ENCODE data around the gene MYZAP.

Gene MYZAP

GRCh38 chr15:57631386-57632110 lies 39.8 kb downstream of the MYZAP start:
- DNase-seq: no peak

DNA sequence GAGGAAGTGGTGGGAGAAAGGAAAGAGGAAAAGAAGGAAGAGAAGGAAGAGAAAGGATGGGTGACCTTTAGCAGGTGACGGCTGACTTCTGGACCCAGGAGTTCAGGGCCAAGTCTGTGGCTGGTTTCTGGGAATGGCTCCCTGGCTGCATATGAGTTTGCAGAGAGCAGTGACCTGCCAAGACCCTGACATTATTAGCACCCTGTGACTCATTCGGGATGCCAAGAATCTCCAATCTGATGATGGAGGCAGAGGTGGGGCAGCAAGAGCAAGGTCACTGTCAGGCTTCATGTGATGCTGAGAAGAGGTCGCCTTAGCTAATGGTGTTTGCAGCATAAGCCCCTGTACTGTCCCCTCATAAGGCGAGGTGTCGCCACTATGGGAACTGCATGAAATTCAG lies 42.6 kb downstream of the MYZAP start:
- DNase-seq: no peak

DNA sequence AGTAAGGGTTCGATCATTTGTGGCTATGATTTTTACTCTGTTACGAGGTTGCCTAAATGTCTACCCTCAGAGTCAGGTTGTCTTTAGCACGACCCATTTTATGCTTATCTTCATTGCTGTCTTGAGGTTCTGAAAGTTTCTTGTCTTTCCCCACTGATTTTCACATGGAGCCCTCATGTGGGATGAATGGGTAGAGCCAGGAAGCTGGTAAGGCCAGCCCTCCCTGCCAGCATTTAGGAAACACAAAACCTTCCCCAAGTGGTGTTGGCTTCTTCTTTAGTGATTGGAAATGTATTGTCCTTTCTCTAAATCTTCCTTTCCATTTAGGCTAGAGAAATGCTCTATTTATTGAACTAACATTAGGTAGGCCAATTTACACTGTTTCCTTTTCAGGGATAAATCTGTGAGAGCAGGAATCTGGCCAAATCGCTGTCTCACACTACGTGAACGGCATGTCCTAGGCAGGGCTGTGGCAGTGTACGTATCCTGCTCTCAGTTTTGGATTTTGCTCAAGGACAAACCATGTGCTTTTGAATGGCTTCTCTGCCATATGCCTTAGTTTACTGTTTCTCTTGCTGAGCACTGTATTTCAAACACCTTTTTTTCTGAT lies 43.7 kb downstream of the MYZAP start:
- no peak for DNase-seq

GRCh38 chr15:57637846-57638245 lies 46.1 kb downstream of the MYZAP start:
- DNase-seq: no peak

GRCh38 chr15:57639306-57639705 lies 47.6 kb downstream of the MYZAP start:
- no peak for DNase-seq

DNA sequence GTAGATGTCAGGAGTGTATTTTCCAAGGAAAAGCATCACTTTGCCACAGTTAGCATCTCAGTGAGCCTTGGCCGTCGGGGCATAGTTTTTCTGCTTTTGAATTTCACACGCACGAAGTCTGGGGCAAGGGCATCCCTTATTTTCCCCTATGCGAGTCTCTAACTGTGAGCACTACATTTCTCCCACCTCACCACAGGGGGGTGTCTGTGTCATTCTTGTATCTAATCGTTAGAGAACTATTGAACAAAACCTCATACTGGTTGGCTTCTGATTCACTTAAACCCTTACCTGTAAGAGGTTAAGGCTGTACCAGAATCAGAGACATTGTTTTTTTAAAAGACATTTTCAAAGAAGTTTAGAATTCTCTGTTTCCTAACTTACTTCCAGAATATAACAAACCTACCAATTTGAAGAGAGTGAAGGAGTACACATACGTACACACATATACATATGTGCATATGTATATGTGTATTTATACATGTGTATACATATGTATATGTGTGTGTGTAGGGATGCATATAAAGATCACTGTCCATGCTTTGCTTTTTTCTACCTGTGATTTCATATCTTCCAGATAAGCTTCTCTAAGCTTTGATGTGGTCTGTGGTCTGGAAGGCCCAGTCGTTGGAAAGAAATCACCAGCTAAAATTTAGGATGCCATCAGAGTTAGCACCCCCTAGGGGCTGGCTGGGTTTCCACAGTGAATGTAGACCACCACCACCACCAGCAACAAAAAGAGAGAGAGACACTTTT lies 49.4 kb downstream of the MYZAP start:
- no peak for DNase-seq

- DNase-seq: no peak
These were observed 52.1 kb downstream of the MYZAP start for GRCh38 chr15:57643826-57644225.

- DNase-seq: no peak
These were observed 54.4 kb downstream of the MYZAP start for GRCh38 chr15:57646087-57646486.

- DNase-seq: no peak
These were observed 55.5 kb downstream of the MYZAP start for GRCh38 chr15:57647071-57647790.

DNA sequence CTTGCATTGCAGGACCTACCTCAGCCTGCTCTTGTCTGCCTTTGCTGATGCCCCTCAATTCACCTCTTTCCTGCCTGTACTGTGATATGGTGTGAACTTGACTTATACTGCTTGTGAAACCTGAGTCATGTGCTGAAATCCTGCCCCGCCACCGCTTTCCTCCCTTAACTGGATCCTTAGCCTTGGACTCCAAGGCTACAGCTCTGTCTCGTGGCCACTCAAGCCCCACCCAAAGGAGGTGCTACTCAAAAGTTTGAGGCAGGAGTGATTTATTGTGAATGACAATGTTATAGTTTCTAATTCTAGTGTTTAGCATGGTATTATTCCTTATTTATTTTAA lies 56.1 kb downstream of the MYZAP start:
- DNase-seq: no peak

- DNase-seq: no peak
These were observed 57.4 kb downstream of the MYZAP start for GRCh38 chr15:57649138-57649537.

- no peak for DNase-seq
These were observed 59.7 kb downstream of the MYZAP start for GRCh38 chr15:57651445-57651844.

DNA sequence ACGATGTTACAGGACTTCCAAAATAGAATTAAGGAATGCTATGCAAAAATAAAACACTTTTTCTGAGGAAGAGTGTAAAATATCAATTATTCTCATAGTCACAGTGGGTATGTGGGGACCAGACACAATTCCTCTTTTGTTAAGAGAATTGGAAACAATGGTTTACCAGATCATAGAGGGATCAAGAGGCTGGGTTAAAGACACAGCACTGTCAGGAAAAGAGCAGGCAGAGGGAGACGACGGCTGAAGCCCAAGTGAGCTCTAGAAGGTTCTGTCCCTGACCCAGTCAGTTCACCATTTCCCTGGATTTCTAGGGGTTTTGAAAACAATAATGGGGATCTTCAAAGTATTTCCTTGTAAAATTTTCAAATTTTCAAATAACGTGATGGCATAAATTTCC lies 60.8 kb downstream of the MYZAP start:
- no peak for DNase-seq

GRCh38 chr15:57654153-57654852 lies 62.6 kb downstream of the MYZAP start:
- no peak for DNase-seq

- DNase-seq: no peak
These were observed 63.3 kb downstream of the MYZAP start for GRCh38 chr15:57655053-57655452.

GRCh38 chr15:57655809-57656208 lies 64.1 kb downstream of the MYZAP start:
- DNase-seq: no peak

DNA sequence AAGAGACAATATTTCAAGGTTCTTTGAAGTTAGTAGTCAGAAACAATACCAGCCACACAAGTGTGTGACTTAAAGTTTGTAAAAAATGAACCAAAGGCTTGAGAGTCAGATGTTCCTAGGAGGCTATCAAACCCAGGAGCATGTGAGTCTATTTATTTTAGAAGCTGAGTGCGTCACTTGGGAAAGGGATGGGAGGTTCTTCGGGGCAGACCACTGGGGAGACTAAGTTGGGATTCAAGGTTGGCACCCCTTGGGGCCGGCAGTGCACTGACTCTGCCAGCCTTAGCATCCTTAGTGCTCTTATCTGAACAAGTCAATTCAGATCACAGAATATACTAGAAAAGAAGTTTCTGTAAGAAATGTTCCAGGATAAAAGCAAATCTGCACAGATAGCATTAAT lies 64.7 kb downstream of the MYZAP start:
- no peak for DNase-seq

- DNase-seq: no peak
These were observed 65.9 kb downstream of the MYZAP start for GRCh38 chr15:57657619-57658018.

- no peak for DNase-seq
These were observed 70.5 kb downstream of the MYZAP start for GRCh38 chr15:57662091-57662744.

DNA sequence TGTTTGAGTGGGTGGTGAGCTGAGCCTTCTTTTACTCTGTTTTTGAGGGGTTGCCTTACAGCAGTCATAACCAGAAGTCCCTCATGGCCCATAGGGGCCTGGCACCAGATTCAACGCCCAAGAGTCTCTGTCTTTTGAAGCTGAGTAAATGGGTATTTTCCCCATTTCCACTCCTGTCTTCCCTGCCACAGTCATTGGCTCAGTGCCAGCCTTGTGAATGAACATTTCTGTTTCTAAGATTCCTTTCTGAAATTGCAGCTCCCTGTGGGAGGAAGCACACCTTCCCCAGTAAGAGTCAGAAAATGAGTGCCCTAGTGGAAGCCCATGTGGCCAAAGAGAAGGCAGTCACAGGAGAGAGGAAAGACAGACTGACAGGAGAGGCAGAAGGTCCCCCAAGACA lies 71.1 kb downstream of the MYZAP start:
- DNase-seq: no peak

GRCh38 chr15:57663262-57663661 lies 71.6 kb downstream of the MYZAP start:
- no peak for DNase-seq

- DNase-seq: no peak
These were observed 73.5 kb downstream of the MYZAP start for GRCh38 chr15:57665194-57665593.

All from activated naive CD4-positive, alpha-beta T cell treated with Interleukin-2 at 50 U/mL for 16 hours (primary cell).